Heart right ventricle (tissue), 12 donors: ENCODE data around the gene CEP72. TPM values are rescaled to one million over a fixed set of nuclear protein-coding genes. Genes with fewer than 3 reads are reported as not detected.

Source experiments
- polyA plus RNA-seq, 2 donors: library from polyadenylated mRNA; stranded (reverse); fragments of 200-250 nt; gene quantifications; one replicate each; pipeline ENCODE4 v1.2.3, GENCODE V29; 2013
- total RNA-seq, 10 donors: library from RNA; stranded (reverse); fragmentation: NEBNext Ultra II Directional in 3 of 10; extraction: Animal tissue kit (Norgen Biotek cat#: 25700) in 3 of 10; gene quantifications; one replicate each; pipeline versions ENCODE4 v1.2.1 to v1.2.4, GENCODE V29; 2021 to 2023
- donor health status: ischemic (EF 13 %, LVEDD 7.1; RV severe dilation, severe dysfunction).
- donor health status: healthy with polysubstance abuse.
- donor health status: DM: no; HTN: yes; CAD: no.
- donor health status: DM: no; HTN: no; CAD: no.
- donor health status: ischemic (EF 25% LVEDD 6.9; RV normal size, moderate dysfunction).
- donor health status: ischemic (EF 25% LVEDD 5.7; RV mildly dilated, moderate dysfunction).
- donor health status: healthy.
- donor health status: nonischemic (EF 11% LVEDD 7.7; RV severe dilation, severe dysfunction).
- donor health status: DM: yes; HTN: yes; CAD: no.
- donor health status: PGD.
- donor health status: ischemic (EF 29% LVEDD 5.4; RV normal size, mild dysfunction).
- donor health status: nonischemic (EF 23%, LVEDD 6.1; RV moderate dilation, normal function).

Gene CEP72
- total and polyA plus RNA-seq, 12 donors = 0.66 to 2.4 (median 1.4) TPM

Other genes starting within 250 kb of the CEP72 start
- 10 to 100 TPM; 35.9 to 44.7 (median 41.0) TPM for gene EXOC3, start 169.2 kb upstream of the CEP72 start, total RNA-seq
- 10 to 100 TPM; 29.0 to 29.1 TPM for gene EXOC3, start 169.2 kb upstream of the CEP72 start, polyA plus RNA-seq
- 1 to 10 TPM in 7 of 10 donors, under 1 TPM in 3; 0.53 to 1.5 (median 1.1) TPM for gene SLC9A3, start 87.9 kb upstream of the CEP72 start, total RNA-seq
- gene SLC9A3, start 87.9 kb upstream of the CEP72 start, polyA plus RNA-seq = under 1 TPM; 0.59 to 0.64 TPM
- gene TPPP, start 81.0 kb downstream of the CEP72 start, total RNA-seq = 10 to 100 TPM in 7 of 10 donors, 1 to 10 TPM in 3; 9.7 to 50.6 (median 12.9) TPM
- gene TPPP, start 81.0 kb downstream of the CEP72 start, polyA plus RNA-seq = 1 to 10 TPM; 4.6 to 5.9 TPM
- 10 to 100 TPM in 5 of 10 donors, 1 to 10 TPM in 5; 5.0 to 46.6 (median 10.3) TPM for gene ZDHHC11B, start 172.4 kb downstream of the CEP72 start, total RNA-seq
- 10 to 100 TPM in 1 of 2 donors, 1 to 10 TPM in 1; 4.7 to 20.1 TPM for gene ZDHHC11B, start 172.4 kb downstream of the CEP72 start, polyA plus RNA-seq
- gene ZDHHC11, start 238.6 kb downstream of the CEP72 start, total RNA-seq = 10 to 100 TPM in 9 of 10 donors, 1 to 10 TPM in 1; 7.8 to 54.7 (median 21.1) TPM
- 10 to 100 TPM in 1 of 2 donors, 1 to 10 TPM in 1; 8.1 to 23.9 TPM for gene ZDHHC11, start 238.6 kb downstream of the CEP72 start, polyA plus RNA-seq